Fibroblast of skin of left quadriceps (primary cell): ENCODE results near the gene MB21D2.
A peak's percentile ranks its signal among the peaks of the same experiment; 100 is the strongest.
"Not testable (repeated sequence)": the region's sequence is repeated elsewhere in the genome, so short reads cannot be mapped to it uniquely, and the experiment has no call there.

Source experiments
- DNase-seq, 2 experiments: peaks; one replicate each; pipeline ENCODE4 v3.0.0-alpha.2; 2013; ENCODE audit warnings: low read depth in 2 of 2

Gene MB21D2

GRCh38 chr3:192861972-192862371 lies 55.7 kb downstream of the MB21D2 start:
- DNase-seq = no peak

- no peak for DNase-seq
Measured at GRCh38 chr3:192860454-192860853, 57.2 kb downstream of the MB21D2 start.

- no peak for DNase-seq
Measured at GRCh38 chr3:192858849-192859585, 58.6 kb downstream of the MB21D2 start.

GRCh38 chr3:192857260-192857661 lies 60.4 kb downstream of the MB21D2 start:
- no peak for DNase-seq

GRCh38 chr3:192855434-192855833 lies 62.2 kb downstream of the MB21D2 start:
- DNase-seq = no peak

- no peak for DNase-seq
Measured at GRCh38 chr3:192851821-192852372, 65.8 kb downstream of the MB21D2 start.

GRCh38 chr3:192850451-192850981 lies 67.1 kb downstream of the MB21D2 start:
- DNase-seq = no peak

- not testable (repeated sequence) for DNase-seq
Measured at GRCh38 chr3:192849821-192850220, 67.8 kb downstream of the MB21D2 start.

GRCh38 chr3:192848371-192849233 lies 69.1 kb downstream of the MB21D2 start:
- no peak for DNase-seq

GRCh38 chr3:192847941-192848340 lies 69.7 kb downstream of the MB21D2 start:
- peak in 1 of 2 experiments; percentile 53 for DNase-seq

- DNase-seq = no peak
Measured at GRCh38 chr3:192845526-192845855, 72.2 kb downstream of the MB21D2 start.

- no peak for DNase-seq
Measured at GRCh38 chr3:192844836-192845525, 72.7 kb downstream of the MB21D2 start.

- DNase-seq = no peak
Measured at GRCh38 chr3:192844486-192844765, 73.2 kb downstream of the MB21D2 start.

- no peak for DNase-seq
Measured at GRCh38 chr3:192843723-192844485, 73.8 kb downstream of the MB21D2 start.

GRCh38 chr3:192843119-192843518 lies 74.5 kb downstream of the MB21D2 start:
- no peak for DNase-seq

- no peak for DNase-seq
Measured at GRCh38 chr3:192842711-192843110, 74.9 kb downstream of the MB21D2 start.

- no peak for DNase-seq
Measured at GRCh38 chr3:192842138-192842537, 75.5 kb downstream of the MB21D2 start.

GRCh38 chr3:192841428-192841827 lies 76.2 kb downstream of the MB21D2 start:
- no peak for DNase-seq

GRCh38 chr3:192840143-192840836 lies 77.4 kb downstream of the MB21D2 start:
- no peak for DNase-seq
